Ishikawa (cell line): ENCODE data around the gene CLIC4.

Source experiments
- CEBPB ChIP-seq: IDR thresholded peaks from 2 replicates; pipeline ENCODE4 v1.6.1; 2012
- CREB1 ChIP-seq: IDR thresholded peaks from 2 replicates; pipeline ENCODE4 v1.6.1; 2012; ENCODE audit warnings: low read depth
- EGR1 ChIP-seq: IDR thresholded peaks from 2 replicates; pipeline ENCODE4 v1.6.1; 2012
- EP300 ChIP-seq: IDR thresholded peaks from 2 replicates; pipeline ENCODE4 v1.6.1; 2012; ENCODE audit warnings: borderline replicate concordance
- FOXM1 ChIP-seq: IDR thresholded peaks from 2 replicates; pipeline ENCODE4 v1.6.1; 2012; ENCODE audit warnings: low read depth, borderline replicate concordance
- NFIC ChIP-seq: IDR thresholded peaks from 2 replicates; pipeline ENCODE4 v1.6.1; 2012
- RAD21 ChIP-seq: IDR thresholded peaks from 2 replicates; pipeline ENCODE4 v1.6.1; 2012; ENCODE audit warnings: low read depth
- TAF1 ChIP-seq: IDR thresholded peaks from 2 replicates; pipeline ENCODE4 v1.6.1; 2012; ENCODE audit warnings: low read depth, mild to moderate bottlenecking
- TCF12 ChIP-seq: IDR thresholded peaks from 2 replicates; pipeline ENCODE4 v1.6.1; 2012; ENCODE audit warnings: low read depth
- TEAD4 ChIP-seq: IDR thresholded peaks from 2 replicates; pipeline ENCODE4 v1.6.1; 2012
- YY1 ChIP-seq: IDR thresholded peaks from 2 replicates; pipeline ENCODE4 v1.6.1; 2012; ENCODE audit warnings: low read depth
- ZBTB7A ChIP-seq: IDR thresholded peaks from 2 replicates; pipeline ENCODE4 v1.6.1; 2012; ENCODE audit warnings: low read depth
- TF ChIP-seq, protein P1 (sequence below): IDR thresholded peaks from 2 replicates; pipeline ENCODE4 v1.6.1; 2012; ENCODE audit warnings: low read depth, mild to moderate bottlenecking
- TF ChIP-seq, protein P2 (sequence below): IDR thresholded peaks from 2 replicates; pipeline ENCODE4 v1.6.1; 2012
- TF ChIP-seq, protein P3 (sequence below): IDR thresholded peaks from 2 replicates; pipeline ENCODE4 v1.6.1; 2012

The CLIC4 gene

DNA sequence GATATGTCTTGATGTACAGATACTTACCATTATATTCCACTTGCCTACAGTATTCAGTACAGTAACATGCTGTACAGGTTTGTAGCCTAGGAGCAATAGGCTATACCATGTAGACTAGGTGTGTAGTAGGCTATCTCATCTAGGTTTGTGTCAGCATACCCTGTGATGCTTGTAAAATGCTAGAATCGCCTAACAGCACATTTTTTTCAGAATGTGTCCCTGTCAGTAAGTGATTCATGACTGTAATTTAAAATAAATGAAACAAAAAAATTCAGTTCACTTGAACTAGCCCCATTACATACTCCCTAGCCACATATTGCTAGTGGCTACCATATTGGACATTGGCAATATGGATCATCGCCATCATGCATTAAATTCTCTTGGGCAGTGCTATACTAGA is 51.3 kb downstream of the CLIC4 start:
- no peak for TF ChIP-seq TCF12

DNA sequence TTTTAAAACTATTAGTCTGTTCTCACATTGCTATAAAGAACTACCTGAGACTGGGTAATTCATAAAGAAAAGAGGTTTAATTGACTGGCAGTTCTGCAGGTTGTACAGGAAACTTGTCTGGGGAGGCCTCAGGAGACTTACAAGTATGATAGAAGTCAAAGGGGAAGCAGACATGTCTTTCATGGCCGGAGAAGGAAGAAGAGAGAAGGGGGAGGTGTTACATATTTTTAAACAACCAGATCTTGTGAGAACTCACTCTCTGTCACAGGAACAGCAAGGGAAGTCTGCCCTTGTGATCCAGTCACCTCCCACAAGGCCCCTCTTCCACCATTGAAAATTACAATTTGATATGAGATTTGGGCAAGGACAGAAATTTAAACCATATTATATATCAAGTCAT is 55.9 kb downstream of the CLIC4 start:
- no peak for TF ChIP-seq TAF1
- TF ChIP-seq YY1: no peak
- TF ChIP-seq EP300: no peak
- TF ChIP-seq, protein P1, sequence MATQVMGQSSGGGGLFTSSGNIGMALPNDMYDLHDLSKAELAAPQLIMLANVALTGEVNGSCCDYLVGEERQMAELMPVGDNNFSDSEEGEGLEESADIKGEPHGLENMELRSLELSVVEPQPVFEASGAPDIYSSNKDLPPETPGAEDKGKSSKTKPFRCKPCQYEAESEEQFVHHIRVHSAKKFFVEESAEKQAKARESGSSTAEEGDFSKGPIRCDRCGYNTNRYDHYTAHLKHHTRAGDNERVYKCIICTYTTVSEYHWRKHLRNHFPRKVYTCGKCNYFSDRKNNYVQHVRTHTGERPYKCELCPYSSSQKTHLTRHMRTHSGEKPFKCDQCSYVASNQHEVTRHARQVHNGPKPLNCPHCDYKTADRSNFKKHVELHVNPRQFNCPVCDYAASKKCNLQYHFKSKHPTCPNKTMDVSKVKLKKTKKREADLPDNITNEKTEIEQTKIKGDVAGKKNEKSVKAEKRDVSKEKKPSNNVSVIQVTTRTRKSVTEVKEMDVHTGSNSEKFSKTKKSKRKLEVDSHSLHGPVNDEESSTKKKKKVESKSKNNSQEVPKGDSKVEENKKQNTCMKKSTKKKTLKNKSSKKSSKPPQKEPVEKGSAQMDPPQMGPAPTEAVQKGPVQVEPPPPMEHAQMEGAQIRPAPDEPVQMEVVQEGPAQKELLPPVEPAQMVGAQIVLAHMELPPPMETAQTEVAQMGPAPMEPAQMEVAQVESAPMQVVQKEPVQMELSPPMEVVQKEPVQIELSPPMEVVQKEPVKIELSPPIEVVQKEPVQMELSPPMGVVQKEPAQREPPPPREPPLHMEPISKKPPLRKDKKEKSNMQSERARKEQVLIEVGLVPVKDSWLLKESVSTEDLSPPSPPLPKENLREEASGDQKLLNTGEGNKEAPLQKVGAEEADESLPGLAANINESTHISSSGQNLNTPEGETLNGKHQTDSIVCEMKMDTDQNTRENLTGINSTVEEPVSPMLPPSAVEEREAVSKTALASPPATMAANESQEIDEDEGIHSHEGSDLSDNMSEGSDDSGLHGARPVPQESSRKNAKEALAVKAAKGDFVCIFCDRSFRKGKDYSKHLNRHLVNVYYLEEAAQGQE: no peak
- TF ChIP-seq RAD21: no peak
- no peak for TF ChIP-seq TEAD4
- no peak for TF ChIP-seq CEBPB
- TF ChIP-seq ZBTB7A: no peak
- TF ChIP-seq, protein P2, sequence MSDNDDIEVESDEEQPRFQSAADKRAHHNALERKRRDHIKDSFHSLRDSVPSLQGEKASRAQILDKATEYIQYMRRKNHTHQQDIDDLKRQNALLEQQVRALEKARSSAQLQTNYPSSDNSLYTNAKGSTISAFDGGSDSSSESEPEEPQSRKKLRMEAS: no peak
- no peak for TF ChIP-seq FOXM1
- no peak for TF ChIP-seq CREB1
- no peak for TF ChIP-seq TCF12
- no peak for TF ChIP-seq NFIC
- no peak for TF ChIP-seq EGR1
- TF ChIP-seq, protein P3, sequence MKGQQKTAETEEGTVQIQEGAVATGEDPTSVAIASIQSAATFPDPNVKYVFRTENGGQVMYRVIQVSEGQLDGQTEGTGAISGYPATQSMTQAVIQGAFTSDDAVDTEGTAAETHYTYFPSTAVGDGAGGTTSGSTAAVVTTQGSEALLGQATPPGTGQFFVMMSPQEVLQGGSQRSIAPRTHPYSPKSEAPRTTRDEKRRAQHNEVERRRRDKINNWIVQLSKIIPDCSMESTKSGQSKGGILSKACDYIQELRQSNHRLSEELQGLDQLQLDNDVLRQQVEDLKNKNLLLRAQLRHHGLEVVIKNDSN: no peak

DNA sequence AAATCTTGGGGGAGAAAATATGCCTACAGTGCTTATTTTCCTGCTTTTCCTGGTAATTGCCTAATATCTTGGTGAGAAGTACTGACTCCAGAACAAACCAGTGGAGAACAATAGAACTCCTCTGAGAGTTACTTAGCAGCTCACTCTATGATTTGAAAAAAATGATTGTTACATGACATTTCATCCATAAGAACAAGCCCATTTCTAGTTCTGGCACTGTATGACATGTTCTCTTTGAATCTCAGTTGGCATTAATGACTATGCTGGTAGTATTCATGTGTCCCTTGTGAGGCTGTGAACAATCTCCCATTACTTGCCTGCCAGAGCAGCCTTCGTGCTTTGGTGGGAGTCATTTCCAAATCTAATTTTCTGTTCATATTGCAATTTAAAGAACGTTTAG is 58.0 kb downstream of the CLIC4 start:
- TF ChIP-seq EP300 (no peak), FOXM1 (no peak), RAD21 (no peak), EGR1 (no peak), ZBTB7A (no peak), TCF12 (no peak), CREB1 (no peak), TEAD4 (no peak), NFIC (no peak), YY1 (no peak), TAF1 (no peak), CEBPB (no peak)
- TF ChIP-seq, protein P3: no peak
- TF ChIP-seq, protein P2: no peak
- TF ChIP-seq, protein P1: no peak

DNA sequence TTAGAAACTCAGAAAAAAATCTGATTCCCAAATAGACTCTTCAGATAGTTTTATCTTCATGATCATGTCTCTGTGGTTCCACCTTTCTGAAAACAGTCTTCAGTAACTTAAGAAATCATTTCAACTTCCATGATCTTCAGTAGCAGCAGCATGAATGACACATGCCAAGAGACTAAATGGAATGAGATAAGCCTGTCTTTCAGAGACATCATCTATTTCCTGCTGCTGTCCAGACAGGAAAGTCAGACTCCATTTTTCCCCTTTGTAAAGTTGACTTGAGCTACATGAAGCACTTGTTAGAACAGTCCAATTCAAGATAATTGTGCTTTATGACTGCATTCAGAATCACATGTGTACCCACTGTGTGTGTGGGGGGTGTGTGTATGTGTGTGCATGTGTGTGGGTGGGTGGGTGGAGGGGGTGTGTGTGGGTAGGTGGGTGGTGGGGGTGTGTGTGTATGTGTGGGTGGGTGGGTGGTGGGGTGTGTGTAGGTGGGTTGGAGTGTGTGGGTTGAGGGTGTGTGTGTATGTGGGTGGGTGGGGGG is 58.8 kb downstream of the CLIC4 start:
- TF ChIP-seq CEBPB (no peak), NFIC (no peak), CREB1 (no peak), ZBTB7A (no peak), RAD21 (no peak), TAF1 (no peak), FOXM1 (no peak), YY1 (no peak), EGR1 (no peak), TCF12 (no peak), TEAD4 (no peak), EP300 (no peak)
- TF ChIP-seq, protein P1: no peak
- TF ChIP-seq, protein P2: no peak
- TF ChIP-seq, protein P3: no peak
